Suprapubic skin (tissue), 4 donors: ENCODE data around the gene ATP5F1E.

Experiments
- POLR2A ChIP-seq, 2 donors: fragments of 450-650 bp; IDR thresholded peaks; one replicate each; pipeline ENCODE4 v1.6.1; 2017; ENCODE audit warnings: antibody characterized with exemption in 2 of 2, mild to moderate bottlenecking in 2 of 2, moderate library complexity in 2 of 2
- POLR2AphosphoS5 ChIP-seq, 3 donors: sonication (generic); formaldehyde crosslinking; IDR thresholded peaks; one replicate each; pipeline ENCODE4 v1.6.1; 2017; ENCODE audit warnings: antibody characterized with exemption in 3 of 3
- TF ChIP-seq, protein P1 (sequence below), 2 donors: fragments of 200-600 bp in 1 of 2; fragments of 450-650 bp in 1 of 2; sonication (generic) in 1 of 2; IDR thresholded peaks; one replicate each; pipeline ENCODE4 v1.5.1; 2016 to 2019; ENCODE audit warnings: antibody characterized with exemption in 2 of 2, mild to moderate bottlenecking in 1 of 2, moderate library complexity in 1 of 2

DNA sequence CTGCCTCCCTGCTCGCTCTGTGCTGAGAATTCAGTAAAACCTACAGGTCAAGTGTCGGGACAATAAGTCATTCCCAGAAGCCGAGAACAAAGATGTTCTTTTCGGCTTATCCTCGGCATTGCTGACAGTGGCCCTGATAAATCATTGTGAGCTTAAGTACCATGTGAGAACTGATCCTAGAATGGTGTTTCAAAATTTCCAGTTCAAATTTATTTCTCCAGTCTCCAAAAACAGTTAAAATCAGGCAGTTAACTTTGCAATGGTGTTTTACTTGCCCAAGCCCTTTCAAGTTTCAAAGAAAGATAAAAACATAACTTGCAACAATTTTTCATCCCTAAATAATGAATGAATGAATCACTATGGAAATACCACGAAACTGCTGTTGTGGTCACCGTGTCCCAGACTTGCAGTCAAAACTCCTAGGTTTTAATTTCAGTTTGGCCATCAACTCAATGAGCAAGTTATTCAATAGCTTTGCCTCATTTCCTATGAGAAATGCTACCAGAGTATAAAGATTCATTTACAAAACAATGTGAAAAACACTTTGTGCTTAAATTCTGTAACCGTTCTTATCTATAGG, 4.3 kb downstream of the ATP5F1E start:
- TF ChIP-seq, protein P1, sequence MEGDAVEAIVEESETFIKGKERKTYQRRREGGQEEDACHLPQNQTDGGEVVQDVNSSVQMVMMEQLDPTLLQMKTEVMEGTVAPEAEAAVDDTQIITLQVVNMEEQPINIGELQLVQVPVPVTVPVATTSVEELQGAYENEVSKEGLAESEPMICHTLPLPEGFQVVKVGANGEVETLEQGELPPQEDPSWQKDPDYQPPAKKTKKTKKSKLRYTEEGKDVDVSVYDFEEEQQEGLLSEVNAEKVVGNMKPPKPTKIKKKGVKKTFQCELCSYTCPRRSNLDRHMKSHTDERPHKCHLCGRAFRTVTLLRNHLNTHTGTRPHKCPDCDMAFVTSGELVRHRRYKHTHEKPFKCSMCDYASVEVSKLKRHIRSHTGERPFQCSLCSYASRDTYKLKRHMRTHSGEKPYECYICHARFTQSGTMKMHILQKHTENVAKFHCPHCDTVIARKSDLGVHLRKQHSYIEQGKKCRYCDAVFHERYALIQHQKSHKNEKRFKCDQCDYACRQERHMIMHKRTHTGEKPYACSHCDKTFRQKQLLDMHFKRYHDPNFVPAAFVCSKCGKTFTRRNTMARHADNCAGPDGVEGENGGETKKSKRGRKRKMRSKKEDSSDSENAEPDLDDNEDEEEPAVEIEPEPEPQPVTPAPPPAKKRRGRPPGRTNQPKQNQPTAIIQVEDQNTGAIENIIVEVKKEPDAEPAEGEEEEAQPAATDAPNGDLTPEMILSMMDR (IDR thresholded peaks at IDR 0.05) = no peak
- TF ChIP-seq POLR2A (IDR thresholded peaks at IDR 0.05) = no peak
- TF ChIP-seq POLR2AphosphoS5 (IDR thresholded peaks at IDR 0.05) = no peak
